KMS-11 (cell line): ENCODE measurements around the gene ACSM2B.
"Not testable (repeated sequence)": the region's sequence is repeated elsewhere in the genome, so short reads cannot be mapped to it uniquely, and the experiment has no call there.

Source experiments
- H2AFZ ChIP-seq: fragments of 200-600 bp; sonication (generic); 2 replicates; pipeline ENCODE4 v1.6.1; 2016; ENCODE audit warnings: antibody characterized with exemption, mixed run types, low read depth
- H3K27ac ChIP-seq: fragments of 200-600 bp; sonication (generic); 2 replicates; pipeline ENCODE4 v1.6.1; 2016; ENCODE audit warnings: mild to moderate bottlenecking, mixed run types
- H3K27me3 ChIP-seq: fragments of 200-600 bp; sonication (generic); 2 replicates; pipeline ENCODE4 v1.6.1; 2017; ENCODE audit warnings: mild to moderate bottlenecking, low read depth, mixed run types, moderate library complexity; ENCODE audit not compliant: insufficient read depth
- H3K36me3 ChIP-seq: fragments of 200-600 bp; sonication (generic); 2 replicates; pipeline ENCODE4 v1.6.1; 2017; ENCODE audit warnings: mild to moderate bottlenecking, mixed run types; ENCODE audit not compliant: insufficient read depth
- H3K4me1 ChIP-seq: fragments of 200-600 bp; sonication (generic); 2 replicates; pipeline ENCODE4 v1.6.1; 2016; ENCODE audit warnings: mild to moderate bottlenecking, low read depth, mixed run types; ENCODE audit not compliant: poor library complexity, severe bottlenecking
- H3K4me2 ChIP-seq: fragments of 200-600 bp; sonication (generic); 2 replicates; pipeline ENCODE4 v1.7.0; 2016; ENCODE audit warnings: mild to moderate bottlenecking, mixed run types
- H3K4me3 ChIP-seq: fragments of 200-600 bp; sonication (generic); IDR thresholded peaks from 2 replicates; pipeline ENCODE4 v1.6.1; 2017; ENCODE audit warnings: low read depth, low read length, mixed read lengths; ENCODE audit not compliant: insufficient read depth
- H3K79me2 ChIP-seq: fragments of 200-600 bp; sonication (generic); 2 replicates; pipeline ENCODE4 v1.6.1; 2016; ENCODE audit warnings: low read depth, mixed run types; ENCODE audit not compliant: insufficient read depth
- H3K9ac ChIP-seq: fragments of 200-600 bp; sonication (generic); 2 replicates; pipeline ENCODE4 v1.6.1; 2016; ENCODE audit warnings: mild to moderate bottlenecking, mixed run types
- H4K20me1 ChIP-seq: fragments of 200-600 bp; sonication (generic); 2 replicates; pipeline ENCODE4 v1.6.1; 2016; ENCODE audit warnings: mild to moderate bottlenecking, mixed run types; ENCODE audit not compliant: insufficient read depth
- TF ChIP-seq, protein P1 (sequence below): fragments of 200-600 bp; sonication (generic); conservative IDR thresholded peaks from 2 replicates; pipeline ENCODE4 v1.6.1; 2017; ENCODE audit warnings: low read depth, mild to moderate bottlenecking, antibody characterized with exemption, low read length, moderate library complexity, mixed read lengths

ACSM2B gene

GRCh38 chr16:20546951-20547350, 29.2 kb downstream of the ACSM2B start:
- H3K4me1 ChIP-seq, H3K27ac ChIP-seq, H3K9ac ChIP-seq, H3K4me2 ChIP-seq, H3K27me3 ChIP-seq, H3K4me3 ChIP-seq, H3K79me2 ChIP-seq, H2AFZ ChIP-seq, H3K36me3 ChIP-seq, H4K20me1 ChIP-seq: not testable (repeated sequence)

GRCh38 chr16:20546278-20546853, 29.8 kb downstream of the ACSM2B start:
- not testable (repeated sequence) for H4K20me1 ChIP-seq, H3K4me2 ChIP-seq, H3K4me1 ChIP-seq, H3K9ac ChIP-seq, H3K4me3 ChIP-seq, H3K27ac ChIP-seq, H3K79me2 ChIP-seq, H3K27me3 ChIP-seq, H2AFZ ChIP-seq, H3K36me3 ChIP-seq

DNA sequence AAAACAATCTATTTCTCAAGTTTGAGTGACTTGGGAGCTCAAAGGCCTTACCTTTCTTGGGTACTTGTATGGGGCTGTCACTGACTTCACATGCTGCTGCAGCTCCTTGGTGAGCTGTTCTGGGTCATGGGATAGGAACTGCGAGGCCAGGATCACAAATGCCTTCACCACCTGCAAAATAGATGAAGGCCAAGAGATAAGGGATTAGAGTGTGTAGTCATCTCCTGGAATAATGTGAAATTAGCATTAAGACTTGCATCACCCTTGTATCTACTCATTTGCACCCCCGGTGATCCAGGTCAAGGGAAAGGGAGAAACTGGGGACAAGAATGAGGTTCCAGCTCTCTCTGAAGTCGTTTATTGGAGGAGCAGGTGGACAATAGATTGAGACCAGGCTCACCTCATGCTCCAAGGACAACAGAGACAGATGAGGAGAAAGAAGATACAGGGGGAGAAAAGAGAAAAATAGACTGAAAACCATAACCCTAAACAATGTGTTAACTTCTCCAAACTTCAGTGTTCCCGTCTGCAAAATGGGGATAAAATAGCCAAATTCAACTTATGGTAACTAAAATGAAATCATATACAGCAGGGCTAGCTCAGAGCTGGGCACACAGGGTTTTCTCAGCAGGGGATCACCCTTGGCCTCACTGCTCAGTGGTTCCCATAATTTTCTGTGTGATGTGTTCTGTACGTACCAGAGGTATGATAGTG, 35.4 kb downstream of the ACSM2B start:
- not testable (repeated sequence) for H2AFZ ChIP-seq

DNA sequence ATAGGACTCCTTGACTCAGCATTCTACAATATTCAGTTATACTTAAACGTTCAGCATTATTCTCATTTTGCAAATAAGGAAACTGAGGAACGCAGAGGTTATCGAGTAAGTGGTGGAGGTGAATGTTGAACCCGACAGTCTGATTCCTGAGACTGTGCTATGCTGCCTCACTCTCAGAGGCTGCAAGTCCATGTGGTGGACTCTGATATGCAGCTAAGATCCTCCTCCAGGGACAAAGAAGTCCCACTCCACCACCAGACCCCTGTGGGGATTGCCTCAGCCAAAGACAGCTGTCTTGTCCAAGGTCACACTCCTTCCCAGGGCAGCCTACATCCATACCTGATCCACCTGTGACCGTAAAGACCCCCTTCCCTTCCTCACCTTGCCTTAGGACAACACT, 37.5 kb downstream of the ACSM2B start:
- H3K27ac ChIP-seq, result no peak overlapping the region
- no peak overlapping the region for H3K4me3 ChIP-seq
- no peaks in the 10 kb centered on the region for H4K20me1 ChIP-seq
- H3K36me3 ChIP-seq, result no peaks in the 10 kb centered on the region
- H2AFZ ChIP-seq, result no peak overlapping the region
- no peak overlapping the region for H3K4me2 ChIP-seq
- TF ChIP-seq, protein P1, sequence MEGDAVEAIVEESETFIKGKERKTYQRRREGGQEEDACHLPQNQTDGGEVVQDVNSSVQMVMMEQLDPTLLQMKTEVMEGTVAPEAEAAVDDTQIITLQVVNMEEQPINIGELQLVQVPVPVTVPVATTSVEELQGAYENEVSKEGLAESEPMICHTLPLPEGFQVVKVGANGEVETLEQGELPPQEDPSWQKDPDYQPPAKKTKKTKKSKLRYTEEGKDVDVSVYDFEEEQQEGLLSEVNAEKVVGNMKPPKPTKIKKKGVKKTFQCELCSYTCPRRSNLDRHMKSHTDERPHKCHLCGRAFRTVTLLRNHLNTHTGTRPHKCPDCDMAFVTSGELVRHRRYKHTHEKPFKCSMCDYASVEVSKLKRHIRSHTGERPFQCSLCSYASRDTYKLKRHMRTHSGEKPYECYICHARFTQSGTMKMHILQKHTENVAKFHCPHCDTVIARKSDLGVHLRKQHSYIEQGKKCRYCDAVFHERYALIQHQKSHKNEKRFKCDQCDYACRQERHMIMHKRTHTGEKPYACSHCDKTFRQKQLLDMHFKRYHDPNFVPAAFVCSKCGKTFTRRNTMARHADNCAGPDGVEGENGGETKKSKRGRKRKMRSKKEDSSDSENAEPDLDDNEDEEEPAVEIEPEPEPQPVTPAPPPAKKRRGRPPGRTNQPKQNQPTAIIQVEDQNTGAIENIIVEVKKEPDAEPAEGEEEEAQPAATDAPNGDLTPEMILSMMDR, result no peak
- H3K79me2 ChIP-seq, result no peaks in the 10 kb centered on the region
- no peak overlapping the region for H3K9ac ChIP-seq
- no peaks in the 10 kb centered on the region for H3K4me1 ChIP-seq
- no peaks in the 10 kb centered on the region for H3K27me3 ChIP-seq

More for the DNA sequence above, 35.4 kb downstream of the ACSM2B start:
- H3K79me2 ChIP-seq, H3K36me3 ChIP-seq, H3K4me1 ChIP-seq, H3K4me2 ChIP-seq, H3K4me3 ChIP-seq, H3K27me3 ChIP-seq, H4K20me1 ChIP-seq, H3K27ac ChIP-seq, H3K9ac ChIP-seq: not testable (repeated sequence)

DNA sequence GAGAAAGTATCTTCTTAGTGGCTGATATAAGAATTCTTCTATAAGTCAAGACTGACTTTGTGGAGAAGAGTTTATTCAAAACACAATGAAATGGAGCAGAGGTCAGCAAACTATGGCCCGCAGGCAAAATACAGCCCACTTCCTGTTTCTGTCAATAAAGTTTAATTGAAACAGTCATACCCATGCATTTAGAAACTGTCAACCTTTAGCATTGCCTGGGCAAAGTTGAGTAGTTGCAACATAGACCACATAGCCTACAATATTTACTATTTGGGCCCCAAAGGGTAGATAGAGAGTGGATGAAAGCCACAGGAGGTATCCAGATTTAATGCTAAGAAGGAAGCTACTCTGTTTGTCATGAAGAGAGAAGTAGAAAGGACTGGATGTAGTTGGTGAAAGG, 38.0 kb downstream of the ACSM2B start:
- Histone ChIP-seq H3K27me3 (no peaks in the 10 kb centered on the region), H3K27ac (no peak overlapping the region), H3K4me2 (no peak overlapping the region), H3K9ac (no peak overlapping the region), H3K4me3 (no peak overlapping the region), H4K20me1 (no peaks in the 10 kb centered on the region), H2AFZ (no peak overlapping the region), H3K4me1 (no peaks in the 10 kb centered on the region), H3K79me2 (no peaks in the 10 kb centered on the region), H3K36me3 (no peaks in the 10 kb centered on the region)
- TF ChIP-seq, protein P1, result no peak

DNA sequence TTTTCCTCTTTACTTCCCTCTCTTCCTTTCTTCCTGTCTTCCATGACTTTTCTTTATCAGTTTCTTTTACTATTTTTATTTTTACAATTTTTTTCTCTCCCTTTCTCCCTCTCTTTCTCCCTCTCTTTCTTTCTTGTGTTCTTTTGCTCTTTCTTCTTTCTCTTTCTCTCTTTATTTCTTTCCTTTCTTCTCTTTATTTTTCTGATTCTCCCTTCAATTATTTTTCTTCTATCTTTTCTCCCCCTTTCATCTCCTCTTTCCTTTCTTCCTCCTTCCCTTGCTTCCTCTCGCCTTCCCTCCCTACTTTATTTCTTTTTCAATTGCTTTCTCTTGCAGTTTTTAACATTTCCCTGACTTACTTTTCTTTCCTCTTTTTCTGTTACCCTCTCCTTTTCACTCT, 39.5 kb downstream of the ACSM2B start:
- H3K9ac ChIP-seq, H4K20me1 ChIP-seq, H3K36me3 ChIP-seq, H3K4me3 ChIP-seq, H3K27ac ChIP-seq, H3K4me1 ChIP-seq, H3K79me2 ChIP-seq, H3K27me3 ChIP-seq, H2AFZ ChIP-seq, H3K4me2 ChIP-seq: not testable (repeated sequence)

DNA sequence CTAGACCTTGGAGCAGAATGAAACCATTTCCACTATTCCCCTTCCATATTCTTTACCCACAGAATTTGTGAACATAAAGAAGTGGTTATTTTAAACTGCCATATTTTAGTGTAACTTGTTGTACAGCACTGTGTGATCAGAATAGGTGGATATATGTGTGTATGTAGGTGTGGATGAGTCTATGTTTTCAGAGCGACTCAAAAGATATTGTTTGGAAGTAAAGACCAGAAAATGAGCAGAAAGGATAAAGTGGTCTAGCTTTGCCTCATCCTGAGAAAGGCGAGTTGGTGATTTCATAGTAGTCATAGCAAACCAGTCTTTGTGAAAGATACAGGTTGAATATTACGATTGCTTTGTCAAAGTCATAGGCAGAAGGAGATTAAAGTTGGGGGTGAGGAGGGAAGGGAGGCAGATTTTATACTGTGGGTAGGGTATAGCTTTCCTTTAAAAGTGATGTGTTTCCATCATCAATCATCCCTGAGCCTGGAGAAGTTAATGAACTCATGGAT, 43.8 kb downstream of the ACSM2B start:
- not testable (repeated sequence) for H3K4me1 ChIP-seq, H3K4me3 ChIP-seq, H3K36me3 ChIP-seq, H2AFZ ChIP-seq, H3K79me2 ChIP-seq, H3K27ac ChIP-seq, H4K20me1 ChIP-seq, H3K27me3 ChIP-seq, H3K9ac ChIP-seq, H3K4me2 ChIP-seq

DNA sequence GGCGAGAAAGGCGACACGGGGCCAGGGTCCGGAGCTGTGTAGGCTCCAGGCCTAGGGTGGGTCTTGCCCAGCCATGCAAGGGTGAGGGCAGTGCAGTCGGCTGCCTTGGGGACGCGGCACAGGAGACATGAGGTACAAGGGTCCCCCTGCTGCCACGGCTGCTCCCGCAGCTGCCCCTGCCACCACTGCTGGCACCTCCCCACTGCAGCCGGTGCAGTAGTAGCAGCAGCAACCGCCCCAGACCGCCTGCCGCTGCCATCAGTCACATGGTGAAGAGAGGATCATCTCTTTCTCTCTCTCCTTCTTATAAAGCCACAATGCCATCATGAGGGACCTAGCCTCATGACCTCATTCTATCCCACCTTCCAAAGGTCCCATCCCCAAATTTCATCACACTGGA, 44.4 kb downstream of the ACSM2B start:
- not testable (repeated sequence) for H3K4me1 ChIP-seq, H3K27ac ChIP-seq, H3K36me3 ChIP-seq, H3K79me2 ChIP-seq, H3K27me3 ChIP-seq, H3K9ac ChIP-seq, H2AFZ ChIP-seq, H4K20me1 ChIP-seq, H3K4me2 ChIP-seq, H3K4me3 ChIP-seq
